Bronchial epithelial cell (primary cell): ENCODE results near the gene DEPDC1B. TPM values are rescaled to one million over a fixed set of nuclear protein-coding genes. Genes with fewer than 3 reads are reported as not detected.
"Not testable (repeated sequence)": the region's sequence is repeated elsewhere in the genome, so short reads cannot be mapped to it uniquely, and the experiment has no call there.

Source experiments
- DNase-seq: peaks from one replicate; pipeline ENCODE4 v3.0.0-alpha.2; 2010; ENCODE audit warnings: low read depth
- FAIRE-seq: peaks from 2 replicates; lab custom pipeline; 2011; peaks lifted over from hg19 to GRCh38; lab: Jason Lieb, UNC
- H3K27me3 ChIP-seq: 2 replicates; pipeline ENCODE4 v1.5.1; 2011; ENCODE audit warnings: low read length; ENCODE audit not compliant: control insufficient read depth, insufficient read depth
- H3K36me3 ChIP-seq: 2 replicates; pipeline ENCODE4 v1.5.1; 2011; ENCODE audit warnings: low read length; ENCODE audit not compliant: control insufficient read depth, insufficient read depth
- H3K4me3 ChIP-seq: 2 replicates; pipeline ENCODE4 v1.5.1; 2011; ENCODE audit warnings: mild to moderate bottlenecking, low read depth, low read length, control low read depth
- CTCF ChIP-seq: IDR thresholded peaks from 2 replicates; pipeline ENCODE4 v1.5.1; 2011; ENCODE audit warnings: mild to moderate bottlenecking, moderate library complexity, low read length, control low read depth, inconsistent platforms; ENCODE audit not compliant: insufficient read depth, severe bottlenecking
- total RNA-seq: library from RNA; depleted of rRNA; stranded (reverse); fragments of >200 nt; gene quantifications from 2 replicates; pipeline ENCODE4 v1.2.1, GENCODE V29; 2014

DEPDC1B gene
- total RNA-seq, 1 donor from 2014 or later: 2.1 TPM

DNA sequence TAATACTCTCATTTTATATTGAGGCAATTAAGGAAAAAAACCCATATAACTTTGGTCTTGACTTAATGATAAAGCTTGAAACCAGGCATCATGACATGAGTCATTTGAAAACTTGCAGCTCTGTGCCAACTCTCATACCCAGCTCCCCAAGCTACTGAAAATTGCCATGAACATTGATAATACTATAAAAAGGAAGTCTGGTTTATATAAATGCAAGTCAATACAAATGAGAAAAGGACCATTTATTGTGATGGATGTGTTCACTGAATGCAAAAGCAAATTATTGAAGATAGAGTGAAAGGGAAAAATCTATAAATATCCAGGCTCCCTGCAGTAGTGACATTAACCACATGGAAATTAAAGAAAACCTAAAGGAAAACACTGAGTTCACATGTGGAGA lies 116.3 kb downstream of the DEPDC1B start:
- no peak for TF ChIP-seq CTCF
- peak; percentile 7 for DNase-seq

DNA sequence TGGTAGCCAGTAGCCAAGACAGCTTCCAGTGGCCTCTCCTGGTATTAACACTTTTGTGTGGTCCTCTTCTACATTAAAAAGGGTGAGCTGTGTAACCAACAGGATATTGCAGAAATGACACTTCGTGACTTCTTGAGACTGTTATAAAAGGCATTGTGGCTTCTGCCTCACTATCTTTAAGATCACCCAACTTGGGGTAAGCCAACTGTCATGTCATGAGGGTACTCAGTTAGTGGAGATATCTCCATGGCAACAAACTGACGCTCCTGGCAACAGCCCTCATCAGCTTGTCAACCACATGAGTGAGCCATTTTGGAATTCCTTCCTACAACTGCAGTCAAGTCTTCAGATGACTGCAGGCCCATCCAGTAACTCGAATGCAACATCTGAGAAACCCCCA lies 121.7 kb downstream of the DEPDC1B start:
- H3K4me3 ChIP-seq: no peak overlapping the region
- peaks cover 1% of the 10 kb centered on the region for H3K27me3 ChIP-seq
- TF ChIP-seq CTCF: no peak
- FAIRE-seq (no peak), DNase-seq (no peak)
- no peaks in the 10 kb centered on the region for H3K36me3 ChIP-seq

More for the DNA sequence above, 116.3 kb downstream of the DEPDC1B start:
- no peak overlapping the region for H3K4me3 ChIP-seq
- H3K36me3 ChIP-seq: no peaks in the 10 kb centered on the region
- no peak for FAIRE-seq
- H3K27me3 ChIP-seq: peaks cover 1% of the 10 kb centered on the region

DNA sequence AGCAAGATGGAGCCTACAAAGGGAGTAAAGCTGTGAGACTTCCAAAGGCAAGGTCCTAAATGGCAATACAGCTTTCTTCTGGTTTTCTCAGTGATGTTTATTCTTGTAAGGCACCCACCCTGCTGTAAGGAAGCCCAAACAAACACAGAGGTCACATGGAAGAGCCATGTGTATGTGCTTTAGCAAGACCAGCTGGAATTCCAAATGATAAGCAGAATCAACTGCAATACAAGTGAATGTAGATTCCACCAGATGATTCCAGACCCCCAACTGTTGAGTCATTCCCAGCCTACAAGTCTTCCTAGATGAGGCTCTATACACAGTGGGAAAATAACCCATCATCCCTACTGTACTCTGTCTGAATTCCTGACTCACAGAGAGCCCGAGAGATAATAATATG lies 122.8 kb downstream of the DEPDC1B start:
- TF ChIP-seq CTCF: no peak
- Histone ChIP-seq H3K36me3 (no peaks in the 10 kb centered on the region), H3K4me3 (no peak overlapping the region), H3K27me3 (no peaks in the 10 kb centered on the region)
- DNase-seq (no peak), FAIRE-seq (no peak)

DNA sequence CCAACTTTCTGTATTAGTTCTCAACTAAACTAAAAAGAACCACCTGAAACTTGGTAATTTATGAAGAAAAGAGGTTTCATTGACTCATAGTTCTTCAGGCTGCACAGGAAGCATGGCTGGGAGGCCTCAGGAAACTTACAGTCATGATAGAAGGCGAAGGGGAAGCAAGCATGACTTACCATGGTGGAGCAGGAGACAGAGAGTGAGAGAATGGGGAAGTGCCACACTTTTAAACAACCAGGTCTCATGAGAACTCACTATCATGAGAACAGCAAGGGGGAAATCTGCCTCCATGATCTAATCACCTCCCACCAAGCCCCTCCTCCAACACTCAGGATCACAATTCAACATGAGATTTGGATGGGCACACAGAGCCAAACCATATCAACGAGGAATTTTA lies 123.5 kb downstream of the DEPDC1B start:
- DNase-seq: no peak
- H3K27me3 ChIP-seq: no peaks in the 10 kb centered on the region
- H3K36me3 ChIP-seq: no peaks in the 10 kb centered on the region
- H3K4me3 ChIP-seq: no peak overlapping the region
- no peak for TF ChIP-seq CTCF
- FAIRE-seq: no peak

- TF ChIP-seq CTCF: no peak
- Histone ChIP-seq H3K4me3 (no peak overlapping the region), H3K36me3 (no peaks in the 10 kb centered on the region), H3K27me3 (no peaks in the 10 kb centered on the region)
- no peak for DNase-seq
- FAIRE-seq: no peak
These were observed 131.3 kb downstream of the DEPDC1B start for GRCh38 chr5:60568646-60569045.

DNA sequence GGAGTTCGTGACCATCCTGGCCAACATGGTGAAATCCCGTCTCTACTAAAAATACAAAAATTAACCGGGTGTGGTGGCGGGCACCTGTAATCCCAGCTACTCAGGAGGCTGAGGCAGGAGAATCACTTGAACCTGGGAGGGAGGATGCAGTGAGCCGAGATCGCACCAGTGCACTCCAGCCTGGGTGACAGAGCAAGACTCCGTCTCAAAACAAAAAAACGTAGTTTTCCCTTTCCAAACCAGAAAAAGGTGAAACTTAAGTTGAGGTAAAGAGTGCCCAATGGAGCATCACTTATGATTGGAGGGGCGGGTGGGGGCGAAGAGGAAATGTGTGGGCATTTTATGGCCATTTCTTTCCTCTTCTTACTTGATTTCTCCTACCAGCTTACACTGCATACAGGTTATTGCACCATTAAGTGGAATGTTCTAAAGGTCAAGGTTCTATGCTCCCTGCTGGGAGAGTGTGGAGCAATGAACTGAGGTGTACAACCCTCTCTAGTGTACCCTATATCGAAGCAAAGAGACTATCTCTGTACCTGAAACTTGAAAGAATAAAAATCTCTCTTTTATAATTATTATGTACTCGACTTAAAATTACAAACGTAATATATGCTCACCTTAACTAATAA lies 136.2 kb downstream of the DEPDC1B start:
- TF ChIP-seq CTCF: no peak
- DNase-seq (no peak), FAIRE-seq (no peak)
- no peaks in the 10 kb centered on the region for H3K36me3 ChIP-seq
- no peak overlapping the region for H3K4me3 ChIP-seq
- no peaks in the 10 kb centered on the region for H3K27me3 ChIP-seq

- H3K36me3 ChIP-seq, DNase-seq, FAIRE-seq, H3K27me3 ChIP-seq, H3K4me3 ChIP-seq: not testable (repeated sequence)
These were observed 146.7 kb downstream of the DEPDC1B start for GRCh38 chr5:60553291-60553690.
